PC-9 (cell line): Measurements from ENCODE around the gene SPATS1. TPM values are rescaled to one million over a fixed set of nuclear protein-coding genes. Genes with fewer than 3 reads are reported as not detected.

Experiments used
- BruUV-seq: library from RNA; stranded (reverse); fragments of 400-500 nt; replicated peaks from 2 replicates; lab custom pipeline; 2021; lab: Mats Ljungman, UMichigan
- CTCF ChIA-PET: fragments of 300-600 bp; sonication (Branson Sonifier 250); formaldehyde crosslinking; loops from one replicate; lab custom pipeline; 2022; ENCODE audit warnings: antibody characterized with exemption; lab: Charles Lee
- POLR2A ChIA-PET: fragments of 300-600 bp; sonication (Branson Sonifier 250); formaldehyde crosslinking; loops from one replicate; lab custom pipeline; 2022; ENCODE audit warnings: antibody characterized with exemption; ENCODE audit not compliant: unreplicated experiment; lab: Charles Lee
- DNase-seq, 2 experiments: peaks; one replicate each; pipeline versions ENCODE4 v3.0.0 to v3.0.0-alpha.2; 2015 to 2022; ENCODE audit warnings: mixed read lengths in 1 of 2
- H2AFZ ChIP-seq: fragments of 200-600 bp; sonication (generic); 2 replicates; pipeline ENCODE4 v1.8.1; 2017; ENCODE audit warnings: antibody characterized with exemption
- H3F3A ChIP-seq: fragments of 200-600 bp; sonication (generic); 2 replicates; pipeline ENCODE4 v1.8.1; 2017; ENCODE audit warnings: antibody characterized with exemption, mild to moderate bottlenecking, low read depth; ENCODE audit not compliant: insufficient read depth
- H3K27ac ChIP-seq: fragments of 200-600 bp; sonication (generic); 2 replicates; pipeline ENCODE4 v1.6.1; 2016; ENCODE audit warnings: mixed run types
- H3K27me3 ChIP-seq: fragments of 200-600 bp; sonication (generic); 2 replicates; pipeline ENCODE4 v1.6.1; 2016; ENCODE audit warnings: low read depth, mixed run types; ENCODE audit not compliant: insufficient read depth
- H3K36me3 ChIP-seq: fragments of 200-600 bp; sonication (generic); 2 replicates; pipeline ENCODE4 v1.6.1; 2016; ENCODE audit warnings: low read depth, mixed run types
- H3K4me1 ChIP-seq: fragments of 200-600 bp; sonication (generic); replicated peaks from 2 replicates; pipeline ENCODE4 v1.6.1; 2016; ENCODE audit warnings: mixed run types; ENCODE audit not compliant: insufficient read depth
- H3K4me2 ChIP-seq: fragments of 200-600 bp; sonication (generic); 2 replicates; pipeline ENCODE4 v1.6.1; 2017; ENCODE audit warnings: mixed run types
- H3K4me3 ChIP-seq: fragments of 200-600 bp; sonication (generic); 2 replicates; pipeline ENCODE4 v1.6.1; 2016; ENCODE audit warnings: mixed run types
- H3K79me2 ChIP-seq: fragments of 200-600 bp; sonication (generic); 2 replicates; pipeline ENCODE4 v1.6.1; 2017; ENCODE audit warnings: low read depth, mixed run types
- H3K9me2 ChIP-seq: fragments of 200-600 bp; sonication (generic); 2 replicates; pipeline ENCODE4 v1.8.1; 2017; ENCODE audit warnings: mild to moderate bottlenecking; ENCODE audit not compliant: insufficient read depth
- H3K9me3 ChIP-seq: fragments of 200-600 bp; sonication (generic); 2 replicates; pipeline ENCODE4 v1.8.1; 2016; ENCODE audit warnings: low read depth; ENCODE audit not compliant: insufficient read depth
- H4K20me1 ChIP-seq: fragments of 200-600 bp; sonication (generic); 2 replicates; pipeline ENCODE4 v1.8.1; 2017; ENCODE audit not compliant: insufficient read depth
- EZH2 ChIP-seq: fragments of 200-600 bp; sonication (generic); IDR thresholded peaks from 2 replicates; pipeline ENCODE4 v1.8.0; 2017; ENCODE audit warnings: antibody characterized with exemption, low read depth
- intact Hi-C: fragments of 100-400 bp; cut with micrococcal nuclease; formaldehyde crosslinking; loops from one replicate; pipeline ENCODE4 v1.10.0; 2022; ENCODE audit not compliant: unreplicated experiment
- total RNA-seq: library from RNA; stranded (reverse); gene quantifications from 2 replicates; pipeline ENCODE4 v1.2.3, GENCODE V29; 2021
- TF ChIP-seq, protein P1 (sequence below): fragments of 200-600 bp; sonication (generic); conservative IDR thresholded peaks from 2 replicates; pipeline ENCODE4 v1.6.1; 2017; ENCODE audit warnings: mixed run types, antibody characterized with exemption, mild to moderate bottlenecking, moderate library complexity

Gene SPATS1
- total RNA-seq, 1 experiment from 2014 or later, result not detected

DNA sequence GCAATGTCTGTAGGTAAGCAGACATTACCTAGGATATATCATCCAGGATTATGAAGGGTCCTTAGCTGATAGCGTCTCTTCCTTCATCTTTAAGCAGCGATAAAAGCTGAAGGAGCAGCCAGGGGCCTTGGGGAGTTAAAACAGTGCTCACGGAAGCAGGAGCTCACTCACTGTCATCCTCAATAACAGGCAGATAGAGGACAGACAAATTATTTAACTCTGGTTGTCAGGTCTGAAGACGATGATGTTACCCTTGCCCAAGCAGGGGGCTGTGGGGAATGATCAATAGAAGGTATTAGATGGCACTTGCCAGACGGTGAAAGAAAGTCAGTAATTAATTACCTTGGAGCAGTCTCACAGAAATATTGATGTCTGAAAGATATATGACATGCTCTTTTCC, 12.6 kb upstream of the SPATS1 start:
- no TSS peak for BruUV-seq
- ChIA-PET CTCF (no interaction called here), POLR2A (no interaction called here)
- no peaks in the 10 kb centered on the region for H3F3A ChIP-seq
- H3K36me3 ChIP-seq, result no peaks in the 10 kb centered on the region
- TF ChIP-seq, protein P1, sequence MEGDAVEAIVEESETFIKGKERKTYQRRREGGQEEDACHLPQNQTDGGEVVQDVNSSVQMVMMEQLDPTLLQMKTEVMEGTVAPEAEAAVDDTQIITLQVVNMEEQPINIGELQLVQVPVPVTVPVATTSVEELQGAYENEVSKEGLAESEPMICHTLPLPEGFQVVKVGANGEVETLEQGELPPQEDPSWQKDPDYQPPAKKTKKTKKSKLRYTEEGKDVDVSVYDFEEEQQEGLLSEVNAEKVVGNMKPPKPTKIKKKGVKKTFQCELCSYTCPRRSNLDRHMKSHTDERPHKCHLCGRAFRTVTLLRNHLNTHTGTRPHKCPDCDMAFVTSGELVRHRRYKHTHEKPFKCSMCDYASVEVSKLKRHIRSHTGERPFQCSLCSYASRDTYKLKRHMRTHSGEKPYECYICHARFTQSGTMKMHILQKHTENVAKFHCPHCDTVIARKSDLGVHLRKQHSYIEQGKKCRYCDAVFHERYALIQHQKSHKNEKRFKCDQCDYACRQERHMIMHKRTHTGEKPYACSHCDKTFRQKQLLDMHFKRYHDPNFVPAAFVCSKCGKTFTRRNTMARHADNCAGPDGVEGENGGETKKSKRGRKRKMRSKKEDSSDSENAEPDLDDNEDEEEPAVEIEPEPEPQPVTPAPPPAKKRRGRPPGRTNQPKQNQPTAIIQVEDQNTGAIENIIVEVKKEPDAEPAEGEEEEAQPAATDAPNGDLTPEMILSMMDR, result no peak
- TF ChIP-seq EZH2, result no peak
- no peak overlapping the region for H3K4me2 ChIP-seq
- no peaks in the 10 kb centered on the region for H3K9me2 ChIP-seq
- H3K27ac ChIP-seq, result no peak overlapping the region
- H4K20me1 ChIP-seq, result no peaks in the 10 kb centered on the region
- DNase-seq, result no peak
- H3K27me3 ChIP-seq, result peaks cover 42% of the 10 kb centered on the region
- no peak overlapping the region for H3K4me3 ChIP-seq
- H3K4me1 ChIP-seq, result no peaks in the 10 kb centered on the region
- no peaks in the 10 kb centered on the region for H3K9me3 ChIP-seq
- intact Hi-C loops, result no loop called here
- H3K79me2 ChIP-seq, result no peaks in the 10 kb centered on the region
- H2AFZ ChIP-seq, result no peak overlapping the region

DNA sequence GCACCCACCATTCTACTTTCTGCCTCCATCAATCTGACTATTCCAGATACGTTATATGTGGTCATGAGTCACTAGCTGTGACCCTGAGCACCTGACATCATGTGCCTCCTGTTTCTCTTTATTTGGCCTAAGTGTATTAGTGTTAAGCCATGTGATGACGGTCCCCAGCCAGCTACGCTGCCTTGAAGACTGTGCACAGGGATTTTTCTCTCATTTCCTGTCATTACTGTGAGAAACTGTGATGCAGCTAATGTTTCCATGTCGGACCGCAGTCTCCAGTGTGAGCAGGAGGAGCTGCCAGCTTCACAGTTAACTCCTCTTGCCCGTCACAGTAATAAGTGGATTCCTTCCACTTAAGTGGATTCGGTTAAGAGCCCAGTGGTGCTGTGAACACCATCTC, 9.9 kb upstream of the SPATS1 start:
- no peaks in the 10 kb centered on the region for H3K4me1 ChIP-seq
- intact Hi-C loops, result no loop called here
- H2AFZ ChIP-seq, result no peak overlapping the region
- ChIA-PET CTCF (interaction anchor here (0.7 kb wide), 1 partner anchor 732 kb away, joined by 3 read pairs; no protein-coding TSS in a partner anchor), POLR2A (no interaction called here)
- no peaks in the 10 kb centered on the region for H4K20me1 ChIP-seq
- H3K79me2 ChIP-seq, result no peaks in the 10 kb centered on the region
- no peak overlapping the region for H3K27ac ChIP-seq
- H3K9me3 ChIP-seq, result no peaks in the 10 kb centered on the region
- BruUV-seq, result no TSS peak
- TF ChIP-seq, protein P1, result no peak
- no peak for TF ChIP-seq EZH2
- H3K9me2 ChIP-seq, result no peaks in the 10 kb centered on the region
- no peak for DNase-seq
- no peak overlapping the region for H3K4me3 ChIP-seq
- no peak overlapping the region for H3K4me2 ChIP-seq
- H3K27me3 ChIP-seq, result peaks cover 29% of the 10 kb centered on the region
- H3K36me3 ChIP-seq, result no peaks in the 10 kb centered on the region
- H3F3A ChIP-seq, result no peaks in the 10 kb centered on the region

DNA sequence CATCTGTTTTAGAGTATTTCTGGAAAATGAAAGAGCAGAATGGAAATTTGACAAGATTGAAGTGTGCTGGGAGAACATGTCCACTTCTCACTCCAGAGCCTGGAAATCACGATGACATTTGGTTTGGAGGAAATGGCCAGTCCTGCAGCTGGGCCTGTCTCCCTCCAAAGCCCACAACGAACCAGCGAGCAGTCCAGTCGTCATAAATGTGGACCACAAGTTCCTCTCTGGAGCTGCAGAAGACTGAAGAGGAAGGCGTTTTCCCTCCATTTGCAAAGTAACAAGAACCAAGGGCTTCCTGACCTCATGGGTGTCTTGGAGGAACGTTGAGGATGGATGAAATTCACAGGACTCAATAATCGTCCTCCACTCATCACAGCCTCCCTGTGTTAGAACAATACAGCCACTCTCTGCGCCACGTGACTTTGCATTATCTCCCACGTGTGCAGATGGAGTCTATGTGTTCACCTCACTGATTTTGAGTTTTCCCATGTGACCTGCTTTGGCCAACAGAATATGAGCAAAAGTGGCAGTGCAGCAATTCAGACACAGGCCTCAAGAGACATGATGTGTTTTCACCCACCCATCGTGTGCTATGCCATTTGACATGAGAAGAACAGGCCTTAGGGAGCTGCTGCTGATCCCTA, 9.1 kb upstream of the SPATS1 start:
- Histone ChIP-seq H3K9me2 (no peaks in the 10 kb centered on the region), H3K4me3 (no peak overlapping the region), H3K27ac (no peak overlapping the region), H3K9me3 (no peaks in the 10 kb centered on the region), H3K4me1 (no peaks in the 10 kb centered on the region), H3K36me3 (no peaks in the 10 kb centered on the region), H3K79me2 (no peaks in the 10 kb centered on the region), H2AFZ (no peak overlapping the region), H3F3A (no peaks in the 10 kb centered on the region), H4K20me1 (no peaks in the 10 kb centered on the region), H3K4me2 (no peak overlapping the region), H3K27me3 (peaks cover 26% of the 10 kb centered on the region; the same call in 1 of the 2 replicates)
- CTCF ChIA-PET, result no interaction called here
- intact Hi-C loops, result no loop called here
- TF ChIP-seq, protein P1, result no peak
- TF ChIP-seq EZH2, result no peak
- POLR2A ChIA-PET, result interaction anchor here (0.6 kb wide), 1 partner anchor 264 kb away, joined by 3 read pairs; no protein-coding TSS in a partner anchor
- no peak for DNase-seq
- no TSS peak for BruUV-seq
